Left lung (tissue), 10 donors: Measurements from ENCODE around the gene SMARCA2. TPM values are rescaled to one million over a fixed set of nuclear protein-coding genes. Genes with fewer than 3 reads are reported as not detected.

Source experiments
- ATAC-seq: fragments of 200-7000 bp; cut with Tn5 transposase; one replicate; pipeline ENCODE4 v1.9.1; 2020; ENCODE audit warnings: moderate library complexity
- DNase-seq, 4 donors: peaks; one replicate each; pipeline ENCODE4 v3.0.0-alpha.2; 2013 to 2020
- H3K27ac ChIP-seq, 2 donors: fragments of 200-600 bp; sonication (generic) in 1 of 2; one replicate each; pipeline versions ENCODE4 v1.5.0 to v1.8.0; 2020 to 2021
- H3K27me3 ChIP-seq, 2 donors: fragments of 200-600 bp; sonication (generic) in 1 of 2; one replicate each; pipeline versions ENCODE4 v1.5.0 to v1.8.0; 2020 to 2021
- H3K36me3 ChIP-seq, 2 donors: fragments of 200-600 bp; sonication (generic) in 1 of 2; one replicate each; pipeline versions ENCODE4 v1.5.0 to v1.8.0; 2020 to 2021
- H3K4me1 ChIP-seq, 2 donors: fragments of 200-600 bp; one replicate each; pipeline ENCODE4 v1.8.0; 2021
- H3K4me3 ChIP-seq, 2 donors: fragments of 200-600 bp; sonication (generic) in 1 of 2; one replicate each; pipeline versions ENCODE4 v1.5.0 to v1.8.0; 2020 to 2021; ENCODE audit warnings: mild to moderate bottlenecking in 1 of 2
- H3K9me3 ChIP-seq, 2 donors: fragments of 200-600 bp; sonication (generic) in 1 of 2; one replicate each; pipeline versions ENCODE4 v1.5.0 to v1.8.0; 2020 to 2021
- CTCF ChIP-seq, 2 donors: fragments of 200-600 bp; sonication (generic) in 1 of 2; IDR thresholded peaks; one replicate each; pipeline versions ENCODE4 v1.5.0 to v1.8.0; 2021; ENCODE audit warnings: antibody characterized with exemption in 2 of 2
- intact Hi-C, 2 donors: fragments of 100-400 bp; cut with DNase I; formaldehyde crosslinking; loops; one replicate each; pipeline versions ENCODE4 v1.11.2 to v1.14.2; 2022
- polyA plus RNA-seq, 6 donors: library from polyadenylated mRNA; unstranded; fragments of 120-200 nt; gene quantifications; one replicate each; pipeline ENCODE4 v1.2.1, GENCODE V29; 2013; ENCODE audit not compliant: insufficient read length in 6 of 6
- total RNA-seq, 2 donors: library from RNA; stranded (reverse); fragmentation: NEBNext Ultra II Directional; extraction: Animal tissue kit (Norgen Biotek cat#: 25700); gene quantifications; one replicate each; pipeline ENCODE4 v1.2.1, GENCODE V29; 2021
- donor health status: DM: no; HTN: yes; CAD: no.
- donor health status: DM: no; HTN: no; CAD: no.

The SMARCA2 gene
- total and polyA plus RNA-seq, 8 donors = 110 to 207 (median 152) TPM

GRCh38 chr9:1980387-1980786 is 34.8 kb upstream of the SMARCA2 start:
- Histone ChIP-seq H3K4me1 (peaks cover 5 to 9% of the 10 kb centered on the region in 2 donors), H3K36me3 (no peaks in the 10 kb centered on the region), H3K9me3 (no peaks in the 10 kb centered on the region), H3K4me3 (no peak overlapping the region), H3K27ac (peak overlapping the region in 1 of 2 donors; percentile 33), H3K27me3 (no peaks in the 10 kb centered on the region)
- intact Hi-C loops = no loop called here
- TF ChIP-seq CTCF (IDR thresholded peaks at IDR 0.05) = no peak
- DNase-seq = no peak
- no peak for ATAC-seq

GRCh38 chr9:1982074-1982473 is 33.1 kb upstream of the SMARCA2 start:
- intact Hi-C loops = no loop called here
- no peak for DNase-seq
- Histone ChIP-seq H3K27me3 (no peaks in the 10 kb centered on the region), H3K36me3 (no peaks in the 10 kb centered on the region), H3K4me1 (peaks cover 5 to 9% of the 10 kb centered on the region in 2 donors), H3K9me3 (no peaks in the 10 kb centered on the region), H3K27ac (no peak overlapping the region), H3K4me3 (no peak overlapping the region)
- no peak for ATAC-seq
- TF ChIP-seq CTCF (IDR thresholded peaks at IDR 0.05) = no peak

GRCh38 chr9:1986341-1986740 is 28.8 kb upstream of the SMARCA2 start:
- ATAC-seq = no peak
- TF ChIP-seq CTCF (IDR thresholded peaks at IDR 0.05) = no peak
- no peaks in the 10 kb centered on the region for H3K9me3 ChIP-seq

GRCh38 chr9:1989500-1989899 is 25.6 kb upstream of the SMARCA2 start:
- Histone ChIP-seq H3K4me3 (no peak overlapping the region), H3K36me3 (no peaks in the 10 kb centered on the region), H3K4me1 (no peaks in the 10 kb centered on the region), H3K9me3 (no peaks in the 10 kb centered on the region), H3K27ac (no peak overlapping the region), H3K27me3 (no peaks in the 10 kb centered on the region)
- intact Hi-C loops = no loop called here
- DNase-seq = no peak
- TF ChIP-seq CTCF (IDR thresholded peaks at IDR 0.05) = no peak
- ATAC-seq = peak; percentile 71

More at GRCh38 chr9:1986341-1986740, 28.8 kb upstream of the SMARCA2 start:
- intact Hi-C loops = no loop called here
- Histone ChIP-seq H3K4me3 (no peak overlapping the region), H3K4me1 (no peaks in the 10 kb centered on the region), H3K27me3 (no peaks in the 10 kb centered on the region), H3K27ac (no peak overlapping the region), H3K36me3 (no peaks in the 10 kb centered on the region)
- DNase-seq = no peak

DNA sequence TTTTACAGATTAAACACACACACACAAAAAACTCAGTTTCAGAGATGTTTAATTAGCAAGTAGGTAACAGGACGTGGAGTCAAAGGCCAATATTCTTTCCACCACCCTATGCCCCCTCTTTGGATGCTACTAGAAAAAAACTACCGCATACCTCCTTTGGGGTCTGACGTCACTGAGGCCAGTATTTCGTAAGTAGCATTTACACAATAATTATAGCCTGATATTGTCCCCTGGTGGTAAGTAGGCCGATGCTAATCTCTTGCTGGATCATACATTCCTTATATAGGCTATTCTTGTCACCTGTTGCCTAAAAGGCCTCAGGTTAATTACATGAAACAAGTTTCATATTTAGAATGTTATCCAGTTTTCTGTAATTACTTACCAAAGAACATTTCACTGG is 21.0 kb upstream of the SMARCA2 start:
- intact Hi-C loops = no loop called here
- no peaks in the 10 kb centered on the region for H3K4me1 ChIP-seq
- H3K9me3 ChIP-seq = no peaks in the 10 kb centered on the region
- H3K4me3 ChIP-seq = no peak overlapping the region
- H3K27me3 ChIP-seq = no peaks in the 10 kb centered on the region
- ATAC-seq = no peak
- no peak overlapping the region for H3K27ac ChIP-seq
- no peak for DNase-seq
- no peaks in the 10 kb centered on the region for H3K36me3 ChIP-seq
- TF ChIP-seq CTCF (IDR thresholded peaks at IDR 0.05) = no peak
